Natural killer cell (primary cell): ENCODE results near the gene TTLL6. TPM values are rescaled to one million over a fixed set of nuclear protein-coding genes. Genes with fewer than 3 reads are reported as not detected.
A peak's percentile ranks its signal among the peaks of the same experiment; 100 is the strongest.

Experiments used
- ATAC-seq, 3 donors: fragments of 150-1000 bp in 2 of 3; fragments of 200-7000 bp in 1 of 3; cut with Tn5 transposase; 1 replicate in 1 of 3; 2 replicates in 2 of 3; pipeline ENCODE4 v1.10.0; 2021; ENCODE audit warnings: mild to moderate bottlenecking in 2 of 3, moderate library complexity in 2 of 3
- DNase-seq, 2 donors: peaks; one replicate each; pipeline versions ENCODE4 v3.0.0 to v3.0.0-alpha.2; 2013 to 2021; ENCODE audit warnings: mixed read lengths in 1 of 2
- H3K27ac ChIP-seq: one replicate; pipeline ENCODE4 v1.5.1; 2013; ENCODE audit warnings: mild to moderate bottlenecking, low read length
- H3K27me3 ChIP-seq: one replicate; pipeline ENCODE4 v1.6.1; 2013; ENCODE audit warnings: low read length; ENCODE audit not compliant: control insufficient read depth, insufficient read depth
- H3K36me3 ChIP-seq: one replicate; pipeline ENCODE4 v1.6.1; 2013; ENCODE audit warnings: low read length; ENCODE audit not compliant: control insufficient read depth, insufficient read depth
- H3K4me1 ChIP-seq: one replicate; pipeline ENCODE4 v1.6.1; 2013; ENCODE audit warnings: low read length; ENCODE audit not compliant: control insufficient read depth, insufficient read depth
- H3K4me3 ChIP-seq: one replicate; pipeline ENCODE4 v1.5.1; 2013; ENCODE audit warnings: low read length
- H3K9me3 ChIP-seq: one replicate; pipeline ENCODE4 v1.6.1; 2013; ENCODE audit warnings: low read length; ENCODE audit not compliant: control insufficient read depth, insufficient read depth
- H3K27ac Mint-ChIP-seq, 2 donors: one replicate each; pipeline ENCODE4 v1.8.0; 2022; ENCODE audit warnings: mild to moderate bottlenecking in 2 of 2, mixed read lengths in 2 of 2, moderate library complexity in 1 of 2
- H3K27me3 Mint-ChIP-seq, 2 donors: one replicate each; pipeline ENCODE4 v1.8.0; 2022; ENCODE audit warnings: low read depth in 2 of 2, mixed read lengths in 2 of 2
- H3K36me3 Mint-ChIP-seq: one replicate; pipeline ENCODE4 v1.8.0; 2022; ENCODE audit warnings: mixed read lengths
- H3K4me1 Mint-ChIP-seq, 2 donors: one replicate each; pipeline ENCODE4 v1.8.0; 2022; ENCODE audit warnings: mixed read lengths in 2 of 2
- H3K4me3 Mint-ChIP-seq: one replicate; pipeline ENCODE4 v1.8.0; 2022; ENCODE audit warnings: mild to moderate bottlenecking, moderate library complexity, mixed read lengths
- H3K9me3 Mint-ChIP-seq, 2 donors: one replicate each; pipeline ENCODE4 v1.8.0; 2022; ENCODE audit warnings: mixed read lengths in 2 of 2
- WGBS: methylation state at CpG from one replicate; pipeline ENCODE4 v1.1.7; 2013; ENCODE audit warnings: missing lambda C conversion rate; ENCODE audit not compliant: insufficient coverage; 5-methylcytosine and 5-hydroxymethylcytosine counted together
- intact Hi-C: fragments of 100-400 bp; cut with micrococcal nuclease; formaldehyde crosslinking; loops from one replicate; pipeline ENCODE4 v1.14.2; 2022
- total RNA-seq, 4 donors: library from RNA; stranded (reverse); fragments of 120-200 nt in 1 of 4; gene quantifications; one replicate each; pipeline versions ENCODE4 v1.2.3 to v1.2.4, GENCODE V29; 2013 to 2022
- TF ChIP-seq, protein P1 (sequence below): fragments of 200-600 bp; IDR thresholded peaks from one replicate; pipeline ENCODE4 v1.8.0; 2022; ENCODE audit warnings: antibody characterized with exemption

The TTLL6 gene
- total RNA-seq, 3 donors from 2014 or later (not counting 1 experiment from before 2014, with no cell fraction given): not detected

GRCh38 chr17:48720266-48721008, 96.6 kb downstream of the TTLL6 start:
- DNase-seq: no peak
- TF ChIP-seq, protein P1, sequence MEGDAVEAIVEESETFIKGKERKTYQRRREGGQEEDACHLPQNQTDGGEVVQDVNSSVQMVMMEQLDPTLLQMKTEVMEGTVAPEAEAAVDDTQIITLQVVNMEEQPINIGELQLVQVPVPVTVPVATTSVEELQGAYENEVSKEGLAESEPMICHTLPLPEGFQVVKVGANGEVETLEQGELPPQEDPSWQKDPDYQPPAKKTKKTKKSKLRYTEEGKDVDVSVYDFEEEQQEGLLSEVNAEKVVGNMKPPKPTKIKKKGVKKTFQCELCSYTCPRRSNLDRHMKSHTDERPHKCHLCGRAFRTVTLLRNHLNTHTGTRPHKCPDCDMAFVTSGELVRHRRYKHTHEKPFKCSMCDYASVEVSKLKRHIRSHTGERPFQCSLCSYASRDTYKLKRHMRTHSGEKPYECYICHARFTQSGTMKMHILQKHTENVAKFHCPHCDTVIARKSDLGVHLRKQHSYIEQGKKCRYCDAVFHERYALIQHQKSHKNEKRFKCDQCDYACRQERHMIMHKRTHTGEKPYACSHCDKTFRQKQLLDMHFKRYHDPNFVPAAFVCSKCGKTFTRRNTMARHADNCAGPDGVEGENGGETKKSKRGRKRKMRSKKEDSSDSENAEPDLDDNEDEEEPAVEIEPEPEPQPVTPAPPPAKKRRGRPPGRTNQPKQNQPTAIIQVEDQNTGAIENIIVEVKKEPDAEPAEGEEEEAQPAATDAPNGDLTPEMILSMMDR: no peak
- H3K36me3 Mint-ChIP-seq: no peaks in the 10 kb centered on the region

DNA sequence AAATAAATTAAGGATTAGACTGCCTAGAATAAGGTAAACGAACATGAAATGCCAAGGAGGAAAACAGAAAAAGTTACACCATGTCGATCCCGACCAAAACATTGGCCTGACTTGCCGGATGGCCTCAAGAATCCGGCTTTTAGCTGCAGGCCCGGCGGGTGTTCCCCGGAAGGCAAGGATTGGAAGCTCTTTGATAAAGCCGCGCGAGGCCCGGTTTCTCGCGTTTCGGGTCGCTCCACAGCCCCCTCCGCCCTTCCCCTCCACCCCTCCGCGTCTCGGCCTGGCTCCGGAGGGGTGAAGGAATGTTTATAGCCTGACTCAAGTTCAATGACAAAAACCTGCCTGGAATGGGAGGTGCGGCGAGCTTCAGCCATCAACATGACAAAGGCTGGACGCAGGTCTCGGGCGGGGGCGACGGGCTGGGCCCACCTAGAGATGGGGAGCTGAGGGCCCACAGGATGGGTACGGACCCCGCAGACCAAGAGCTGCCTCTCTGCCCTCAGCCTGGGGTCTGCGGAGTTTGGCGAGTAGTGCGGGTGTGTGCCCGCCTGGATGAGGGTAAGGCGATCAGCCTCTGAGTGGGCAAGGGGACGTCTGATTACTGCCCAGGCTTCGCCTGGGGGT, 97.3 kb downstream of the TTLL6 start:
- TF ChIP-seq, protein P1: no peak
- peak in 1 of 2 donors; percentile 32 for DNase-seq
- no peak overlapping the region for H3K27ac Mint-ChIP-seq
- H3K36me3 Mint-ChIP-seq: no peaks in the 10 kb centered on the region
- H3K27ac ChIP-seq: no peak overlapping the region
- peaks cover 12 to 45% of the 10 kb centered on the region in 2 donors for H3K4me1 Mint-ChIP-seq
- peaks cover 79% of the 10 kb centered on the region for H3K27me3 ChIP-seq
- no peaks in the 10 kb centered on the region for H3K36me3 ChIP-seq
- intact Hi-C loops: loop anchor here (5.0 to 10.0 kb wide), 4 partner anchors 38 to 975 kb away; partner anchors contain the start of gene HOXB7
- no peak for ATAC-seq
- no peaks in the 10 kb centered on the region for H3K9me3 Mint-ChIP-seq
- H3K4me3 Mint-ChIP-seq: no peak overlapping the region
- no peak overlapping the region for H3K4me3 ChIP-seq
- WGBS: 15% methylated on average over 32 of the region's 37 CpGs
- peaks cover 42% of the 10 kb centered on the region for H3K4me1 ChIP-seq
- H3K27me3 Mint-ChIP-seq: peaks cover 64 to 65% of the 10 kb centered on the region in 2 donors
- peaks cover 3% of the 10 kb centered on the region for H3K9me3 ChIP-seq

More at GRCh38 chr17:48720266-48721008, 96.6 kb downstream of the TTLL6 start:
- peaks cover 48% of the 10 kb centered on the region for H3K4me1 ChIP-seq
- intact Hi-C loops: loop anchor here (5.0 to 10.0 kb wide), 4 partner anchors 37 to 976 kb away; partner anchors contain the start of gene HOXB7
- H3K36me3 ChIP-seq: no peaks in the 10 kb centered on the region
- no peak overlapping the region for H3K4me3 ChIP-seq
- Mint-ChIP-seq H3K4me3 (peak overlapping the region; percentile 1), H3K4me1 (peaks cover 18 to 52% of the 10 kb centered on the region in 2 donors), H3K27ac (no peak overlapping the region), H3K9me3 (no peaks in the 10 kb centered on the region), H3K27me3 (peaks cover 68 to 69% of the 10 kb centered on the region in 2 donors)
- H3K27me3 ChIP-seq: peaks cover 84% of the 10 kb centered on the region
- H3K9me3 ChIP-seq: peaks cover 3% of the 10 kb centered on the region
- no peak overlapping the region for H3K27ac ChIP-seq
- 22% methylated on average over 10 of the region's 11 CpGs for WGBS
- no peak for ATAC-seq

GRCh38 chr17:48718761-48719641, 98.0 kb downstream of the TTLL6 start:
- Histone ChIP-seq H3K9me3 (peaks cover 3% of the 10 kb centered on the region), H3K27me3 (peaks cover 71% of the 10 kb centered on the region), H3K4me3 (no peak overlapping the region), H3K27ac (no peak overlapping the region), H3K36me3 (no peaks in the 10 kb centered on the region), H3K4me1 (peaks cover 35% of the 10 kb centered on the region)
- H3K27ac Mint-ChIP-seq: no peak overlapping the region
- intact Hi-C loops: no loop called here
- H3K36me3 Mint-ChIP-seq: no peaks in the 10 kb centered on the region
- WGBS: 8% methylated on average over 80 of the region's 80 CpGs
- peaks cover 6 to 38% of the 10 kb centered on the region in 2 donors for H3K4me1 Mint-ChIP-seq
- peak overlapping the region; percentile 17 for H3K4me3 Mint-ChIP-seq
- H3K9me3 Mint-ChIP-seq: no peaks in the 10 kb centered on the region
- ATAC-seq: peak in 1 of 3 donors; percentile 32
- peak in 1 of 2 donors; percentile 47 for DNase-seq
- TF ChIP-seq, protein P1: no peak
- H3K27me3 Mint-ChIP-seq: peaks cover 59 to 65% of the 10 kb centered on the region in 2 donors
